ENCODE data around the gene KPTN. TPM values are rescaled to one million over a fixed set of nuclear protein-coding genes. Genes with fewer than 3 reads are reported as not detected.
A peak's percentile ranks its signal among the peaks of the same experiment; 100 is the strongest.

Gene KPTN
- total RNA-seq, 1 donor from 2014 or later = 12.0 TPM

- Mint-ChIP-seq H3K4me3 (ENCODE audit: unreplicated experiment) (no peak overlapping the region), H3K27me3 (ENCODE audit: unreplicated experiment) (peaks cover 7% of the 10 kb centered on the region), H3K9me3 (ENCODE audit: unreplicated experiment) (no peaks in the 10 kb centered on the region), H3K4me1 (ENCODE audit: unreplicated experiment) (peaks cover 10% of the 10 kb centered on the region), H3K36me3 (ENCODE audit: low read depth, unreplicated experiment) (no peaks in the 10 kb centered on the region), H3K27ac (ENCODE audit: unreplicated experiment) (no peak overlapping the region)
- no peak for TF ChIP-seq CTCF (IDR thresholded peaks at IDR 0.05; ENCODE audit: unreplicated experiment)
- DNase-seq (ENCODE audit: low spot score) = no peak
Observed at GRCh38 chr19:47473336-47473735, 10.7 kb downstream of the KPTN start.

- Mint-ChIP-seq H3K27ac (ENCODE audit: unreplicated experiment) (no peak within 1 kb of the TSS), H3K4me1 (ENCODE audit: unreplicated experiment) (peaks cover 10% of the 10 kb centered on the region), H3K9me3 (ENCODE audit: unreplicated experiment) (no peaks in the 10 kb centered on the region), H3K4me3 (ENCODE audit: unreplicated experiment) (peak within 1 kb of the TSS; percentile 83), H3K27me3 (ENCODE audit: unreplicated experiment) (peaks cover 7% of the 10 kb centered on the region), H3K36me3 (ENCODE audit: low read depth, unreplicated experiment) (no peaks in the 10 kb centered on the region)
- TF ChIP-seq CTCF (IDR thresholded peaks at IDR 0.05; ENCODE audit: unreplicated experiment) = no peak
- peak; percentile 85 for DNase-seq (ENCODE audit: low spot score)
Observed at GRCh38 chr19:47471733-47472457, 12.1 kb downstream of the KPTN start, which contains the start of gene SLC8A2. SLC8A2 (minus strand) TSS chr19:47471893; CDS start chr19:47466403, 5,490 bp downstream.

- H3K27ac Mint-ChIP-seq (ENCODE audit: unreplicated experiment) = no peak overlapping the region
- peaks cover 7% of the 10 kb centered on the region for H3K27me3 Mint-ChIP-seq (ENCODE audit: unreplicated experiment)
- no peak for TF ChIP-seq CTCF (IDR thresholded peaks at IDR 0.05; ENCODE audit: unreplicated experiment)
- no peaks in the 10 kb centered on the region for H3K36me3 Mint-ChIP-seq (ENCODE audit: low read depth, unreplicated experiment)
- DNase-seq (ENCODE audit: low spot score) = no peak
- peaks cover 10% of the 10 kb centered on the region for H3K4me1 Mint-ChIP-seq (ENCODE audit: unreplicated experiment)
- no peaks in the 10 kb centered on the region for H3K9me3 Mint-ChIP-seq (ENCODE audit: unreplicated experiment)
- H3K4me3 Mint-ChIP-seq (ENCODE audit: unreplicated experiment) = peak overlapping the region; percentile 83
Observed at GRCh38 chr19:47471381-47471732, 12.7 kb downstream of the KPTN start.

- no peak overlapping the region for H3K27ac Mint-ChIP-seq (ENCODE audit: unreplicated experiment)
- H3K4me1 Mint-ChIP-seq (ENCODE audit: unreplicated experiment) = peaks cover 10% of the 10 kb centered on the region
- peak overlapping the region; percentile 83 for H3K4me3 Mint-ChIP-seq (ENCODE audit: unreplicated experiment)
- no peaks in the 10 kb centered on the region for H3K9me3 Mint-ChIP-seq (ENCODE audit: unreplicated experiment)
- H3K36me3 Mint-ChIP-seq (ENCODE audit: low read depth, unreplicated experiment) = no peaks in the 10 kb centered on the region
- TF ChIP-seq CTCF (IDR thresholded peaks at IDR 0.05; ENCODE audit: unreplicated experiment) = no peak
- H3K27me3 Mint-ChIP-seq (ENCODE audit: unreplicated experiment) = peaks cover 7% of the 10 kb centered on the region
- no peak for DNase-seq (ENCODE audit: low spot score)
Observed at GRCh38 chr19:47470447-47471195, 13.4 kb downstream of the KPTN start.

GRCh38 chr19:47469719-47470118 is 14.3 kb downstream of the KPTN start:
- DNase-seq (ENCODE audit: low spot score) = no peak
- no peak for TF ChIP-seq CTCF (IDR thresholded peaks at IDR 0.05; ENCODE audit: unreplicated experiment)
- H3K4me3 Mint-ChIP-seq (ENCODE audit: unreplicated experiment) = no peak overlapping the region
- no peaks in the 10 kb centered on the region for H3K9me3 Mint-ChIP-seq (ENCODE audit: unreplicated experiment)
- no peaks in the 10 kb centered on the region for H3K36me3 Mint-ChIP-seq (ENCODE audit: low read depth, unreplicated experiment)
- peaks cover 7% of the 10 kb centered on the region for H3K27me3 Mint-ChIP-seq (ENCODE audit: unreplicated experiment)
- H3K27ac Mint-ChIP-seq (ENCODE audit: unreplicated experiment) = no peak overlapping the region
- peaks cover 10% of the 10 kb centered on the region for H3K4me1 Mint-ChIP-seq (ENCODE audit: unreplicated experiment)
